ENCODE measurements around the gene FXYD3.
"Not testable (repeated sequence)": the region's sequence is repeated elsewhere in the genome, so short reads cannot be mapped to it uniquely, and the experiment has no call there.

Gene FXYD3

DNA sequence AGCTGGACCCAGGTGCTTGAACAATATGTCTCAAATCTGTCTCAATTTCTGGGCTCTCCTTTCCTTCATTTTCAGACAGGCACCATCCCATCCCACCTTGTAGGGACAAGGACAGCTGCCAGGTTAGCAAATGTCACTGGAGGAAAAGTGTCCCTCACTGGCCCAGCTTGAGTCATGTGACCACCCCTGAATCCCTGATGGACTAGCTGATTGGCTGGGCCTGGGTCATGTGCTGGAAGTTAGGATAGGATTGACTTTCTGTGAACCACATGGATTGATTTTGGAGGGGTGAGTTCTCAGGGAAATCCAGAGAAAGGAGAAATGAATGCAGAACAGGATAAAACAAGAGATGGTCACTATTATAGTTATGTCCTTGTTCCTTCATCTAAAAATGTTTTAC lies 28.2 kb upstream of the FXYD3 start:
- FAIRE-seq = no peak

DNA sequence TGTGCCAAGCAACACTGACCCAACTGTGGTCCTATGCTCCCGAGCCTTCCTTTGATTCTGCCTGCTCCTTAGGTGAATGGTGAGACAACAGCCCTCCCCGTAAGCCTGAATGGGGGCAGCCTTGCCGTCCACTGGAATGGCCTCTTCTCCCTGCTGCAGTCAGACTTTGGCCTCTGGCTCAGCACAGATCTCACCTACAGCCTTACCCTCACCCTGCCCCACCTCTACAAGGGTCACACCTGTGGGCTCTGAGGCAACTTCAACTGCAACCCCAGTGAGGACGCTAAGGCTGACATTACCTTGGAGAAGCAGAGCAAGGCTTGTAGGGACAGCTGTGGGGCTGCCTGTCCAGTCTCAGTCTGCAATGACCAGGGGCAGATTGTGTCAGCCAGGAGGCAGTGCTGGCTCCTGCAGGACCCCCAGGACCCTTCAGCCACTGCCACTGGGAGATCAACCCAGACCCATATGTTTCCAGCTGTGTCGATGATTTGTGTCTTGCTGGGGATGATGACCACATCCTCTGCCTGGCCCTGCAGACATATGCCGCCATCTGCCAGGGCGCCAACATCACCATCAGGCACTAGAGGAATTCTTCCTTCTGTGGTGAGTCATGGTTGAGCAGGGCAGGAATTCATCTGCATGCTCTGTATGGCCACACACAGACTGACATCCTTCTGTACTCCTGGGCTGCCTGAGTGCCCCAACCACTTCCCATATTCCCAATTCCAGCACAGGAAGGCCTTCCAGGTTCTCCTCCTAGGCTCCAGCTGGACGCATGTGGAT lies 27.3 kb upstream of the FXYD3 start:
- no peak for FAIRE-seq

DNA sequence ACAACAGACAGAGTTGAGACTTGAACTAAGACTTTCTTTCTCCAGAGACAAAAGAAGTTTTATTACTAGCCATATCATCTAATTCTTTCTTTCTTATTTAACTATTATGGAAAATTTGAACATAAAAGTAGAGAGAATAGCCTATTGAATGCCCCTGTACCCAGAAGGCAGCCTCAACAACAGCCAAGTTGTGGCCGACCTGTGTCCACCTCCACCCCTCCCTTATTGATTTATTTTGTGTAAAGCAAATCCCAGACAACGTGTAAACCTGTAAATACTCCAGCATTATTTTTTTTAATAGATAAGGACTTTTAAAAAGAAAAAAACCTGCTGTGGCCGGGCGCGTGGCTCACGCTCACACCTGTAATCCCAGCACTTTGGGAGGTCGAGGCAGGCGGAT lies 26.1 kb upstream of the FXYD3 start:
- no peak for FAIRE-seq

DNA sequence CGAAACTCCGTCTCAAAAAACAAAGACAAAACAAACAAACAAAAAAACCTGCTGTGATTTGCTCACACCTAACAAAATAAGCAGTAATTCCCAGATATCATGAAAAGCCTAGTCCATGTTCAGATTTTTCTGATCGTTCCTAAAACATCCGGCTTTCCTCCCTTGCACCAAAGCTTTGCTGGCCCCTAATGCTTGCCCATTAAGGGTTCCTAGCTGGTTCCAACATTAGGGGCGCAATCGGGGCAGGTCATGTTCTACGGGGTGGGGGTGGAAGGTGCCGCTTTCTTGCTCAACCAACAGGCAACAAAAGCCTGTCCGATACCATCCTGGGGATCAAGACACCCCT lies 25.5 kb upstream of the FXYD3 start:
- FAIRE-seq = no peak

DNA sequence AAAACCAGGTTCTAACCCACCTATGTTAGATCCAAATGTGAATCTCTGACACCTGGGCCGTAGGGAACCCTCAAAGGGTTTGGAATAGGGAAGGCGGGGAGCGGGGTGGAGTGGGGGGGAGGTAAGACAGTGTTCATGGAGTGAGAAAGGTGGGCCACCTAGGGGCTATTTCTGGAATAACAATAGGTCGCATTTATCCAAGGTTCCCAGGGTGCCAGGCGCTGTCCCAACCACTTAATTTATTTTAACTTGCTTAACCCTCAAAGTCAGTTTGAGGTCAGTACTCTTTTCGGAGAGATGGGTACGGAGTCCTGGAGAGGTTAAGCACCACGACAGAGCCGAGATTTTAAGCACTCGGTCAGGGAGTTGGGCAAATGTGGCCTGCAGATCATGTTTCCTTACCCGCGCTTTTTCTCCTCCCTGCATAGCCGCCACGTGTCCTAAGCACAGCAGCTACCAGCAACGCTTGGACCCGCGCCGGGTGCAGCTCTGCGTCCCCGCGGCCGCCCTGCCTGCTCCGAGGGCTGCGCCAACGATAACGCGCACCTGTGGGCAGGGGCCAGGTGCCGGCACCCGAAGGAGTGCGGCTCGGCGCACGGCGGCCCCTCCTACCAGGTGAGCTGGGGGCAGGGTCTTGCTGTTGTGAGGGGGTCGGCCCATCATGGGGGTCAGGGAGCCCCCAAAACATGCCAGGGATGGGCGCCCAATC lies 25.0 kb upstream of the FXYD3 start:
- no peak for FAIRE-seq

DNA sequence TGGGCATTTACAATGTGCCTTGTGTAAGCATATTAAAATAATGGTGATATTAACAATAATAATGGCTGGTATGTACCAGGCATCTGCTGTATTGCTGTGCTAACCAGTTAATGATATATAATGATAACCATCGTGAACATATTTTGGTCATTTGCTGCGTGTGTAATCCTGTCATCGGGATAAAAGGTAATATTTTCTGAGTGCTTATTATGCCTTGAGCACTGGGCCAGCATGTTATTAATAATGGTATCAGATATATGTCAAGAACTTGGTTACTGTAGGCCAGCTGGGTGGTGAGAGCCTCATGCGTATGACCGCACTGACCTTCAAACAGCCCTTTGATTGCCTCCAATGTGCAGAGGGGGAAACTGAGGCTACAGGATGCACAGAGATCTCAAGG lies 22.2 kb upstream of the FXYD3 start:
- FAIRE-seq = no peak

DNA sequence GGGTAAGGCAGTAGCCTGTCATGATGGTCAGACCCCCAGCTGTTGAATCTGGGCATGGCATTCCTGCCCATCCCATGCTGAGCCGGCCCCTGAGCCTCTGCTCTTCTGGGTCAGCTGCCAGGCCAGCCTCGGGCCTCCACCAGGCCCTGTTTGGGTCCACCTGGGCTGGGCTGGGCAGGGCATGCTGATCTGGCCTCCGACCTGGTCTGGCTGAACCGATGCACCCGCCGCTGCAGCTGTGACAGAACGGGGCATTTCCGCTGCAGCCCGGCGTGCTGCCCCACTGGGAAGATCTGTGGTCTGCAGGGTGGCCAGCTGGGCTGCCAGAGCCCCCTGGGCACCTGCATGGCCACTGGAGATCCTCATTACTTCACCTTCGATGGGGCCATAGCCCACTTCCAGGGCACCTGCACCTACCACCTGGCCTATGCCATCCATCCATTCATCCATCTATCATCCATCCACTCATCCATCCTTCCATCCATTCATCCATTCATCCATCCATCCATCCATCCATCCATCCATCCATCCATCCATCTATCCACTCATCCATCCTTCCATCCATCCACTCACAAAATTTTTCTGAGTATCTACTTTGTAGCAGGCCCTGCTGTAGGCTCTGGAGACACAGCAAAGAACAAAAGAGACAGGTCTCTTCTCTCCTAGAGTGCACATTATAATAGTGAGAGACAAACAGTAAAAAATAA lies 21.5 kb upstream of the FXYD3 start:
- no peak for FAIRE-seq

DNA sequence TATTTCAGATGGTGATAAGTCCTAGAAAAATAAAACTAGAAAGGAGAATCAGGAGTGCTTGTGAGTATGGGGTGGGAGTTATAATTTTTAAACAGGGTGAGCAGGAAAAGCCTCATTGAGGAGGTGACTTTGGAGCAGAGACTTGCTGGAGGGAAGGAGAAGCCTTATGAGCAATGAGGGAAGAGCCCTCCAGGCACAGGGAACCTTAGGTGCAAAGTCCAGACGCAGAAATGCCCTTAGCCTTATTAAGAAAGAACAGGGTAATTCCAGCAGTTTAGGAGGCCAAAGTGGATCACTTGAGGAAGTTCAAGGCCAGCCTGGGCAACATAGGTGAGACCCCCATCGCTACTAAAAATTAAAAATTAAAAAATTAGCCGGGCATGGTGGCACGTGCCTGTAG lies 21.0 kb upstream of the FXYD3 start:
- no peak for FAIRE-seq

DNA sequence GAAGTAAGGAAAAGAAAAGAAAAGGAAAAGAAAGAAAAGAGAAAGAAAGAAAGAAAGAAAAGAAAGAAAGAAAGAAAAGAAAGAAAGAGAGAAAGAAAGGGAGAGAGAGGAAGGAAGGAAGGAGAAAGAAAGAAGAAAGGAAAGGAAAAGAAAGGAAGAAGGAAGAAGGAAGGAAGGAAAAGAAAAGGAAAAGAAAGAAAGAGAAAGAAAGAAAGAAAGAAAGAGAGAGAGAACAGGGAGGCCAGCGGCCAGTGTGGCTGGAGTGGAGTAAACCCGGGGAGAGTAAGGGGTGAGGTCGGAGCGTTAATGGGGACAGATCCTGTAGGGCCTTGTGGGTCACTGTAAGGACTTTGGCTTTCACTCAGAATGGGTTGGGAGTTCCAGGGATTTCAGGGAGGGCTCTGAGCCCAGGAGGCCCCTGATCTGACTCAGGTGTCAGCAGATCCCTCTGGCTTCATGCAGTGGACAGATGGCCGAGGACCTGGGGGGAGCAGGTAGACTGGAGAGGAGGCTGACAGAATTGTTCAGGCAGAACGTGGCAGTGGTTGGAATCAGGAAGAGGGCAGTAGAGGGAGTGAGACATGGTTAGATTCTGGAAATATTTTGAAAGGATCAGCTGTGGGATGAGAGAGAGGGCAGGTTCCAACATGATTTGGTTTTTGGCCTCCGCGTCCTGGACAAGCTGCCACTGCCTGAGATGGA lies 19.8 kb upstream of the FXYD3 start:
- FAIRE-seq = no peak

DNA sequence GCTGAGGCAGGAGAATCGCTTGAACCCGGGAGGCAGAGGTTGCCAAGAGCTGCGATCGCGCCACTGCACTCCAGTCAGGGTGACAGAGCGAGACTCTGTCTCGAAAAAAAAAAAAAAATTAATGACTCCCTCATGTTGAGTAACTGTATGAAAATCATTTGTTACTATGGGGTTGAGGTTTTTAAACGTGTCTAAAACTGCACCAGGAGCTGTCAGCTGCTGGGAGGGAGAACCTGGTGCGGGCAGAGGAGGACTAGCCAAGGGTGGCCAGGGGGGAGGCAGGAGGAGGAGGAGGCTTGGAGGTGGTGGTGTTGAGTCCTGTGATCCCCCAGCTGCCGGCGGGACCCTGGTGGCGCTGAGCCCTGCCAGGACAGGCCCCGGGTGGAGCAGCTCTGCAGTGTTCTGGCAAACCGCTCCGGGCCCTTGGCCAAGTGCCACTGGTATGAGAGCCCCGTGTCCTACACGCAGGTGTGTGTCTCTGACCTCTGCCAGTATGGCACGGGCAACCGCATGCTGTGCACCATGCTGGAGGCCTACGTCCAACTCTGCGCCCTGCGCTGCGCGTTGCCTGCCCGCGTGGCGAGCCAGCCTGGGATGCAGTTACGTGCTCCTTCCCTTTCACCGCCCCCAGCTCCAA lies 17.1 kb upstream of the FXYD3 start:
- no peak for FAIRE-seq

DNA sequence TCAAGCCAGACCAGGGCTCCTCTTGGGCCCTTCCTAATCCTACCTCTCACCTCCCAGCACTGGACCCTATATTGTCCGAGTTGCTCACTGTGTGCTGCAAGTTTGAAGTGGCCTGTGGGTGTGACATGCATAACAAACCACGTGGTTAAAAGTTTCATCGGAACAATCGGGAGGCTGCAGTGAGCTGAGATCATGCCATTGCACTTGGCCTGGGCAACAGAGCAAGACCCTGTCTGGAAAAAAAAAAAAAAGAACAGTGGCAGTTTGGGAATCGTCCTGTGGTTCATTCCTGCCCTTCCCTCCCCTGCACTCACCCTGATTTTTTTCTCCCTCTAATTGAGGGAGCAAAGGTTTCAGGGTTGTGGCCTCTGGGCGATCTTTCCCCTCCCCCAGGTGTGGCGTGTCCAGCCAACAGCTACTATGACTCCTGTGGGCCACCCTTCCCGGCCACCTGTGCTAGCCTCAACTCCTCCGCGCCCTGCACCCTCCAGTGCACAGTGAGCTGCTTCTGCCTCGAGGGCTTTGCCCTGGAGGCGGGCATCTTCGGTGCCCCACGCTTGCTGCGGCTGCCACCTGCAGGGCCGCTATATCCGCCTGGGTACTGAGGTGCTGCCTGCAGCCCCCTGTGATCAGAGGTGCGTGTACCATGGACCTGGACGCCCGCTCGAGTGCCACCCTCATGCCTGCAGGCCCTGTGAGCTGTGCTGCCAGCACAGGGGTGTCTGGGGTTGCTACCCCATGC lies 16.3 kb upstream of the FXYD3 start:
- FAIRE-seq = no peak

DNA sequence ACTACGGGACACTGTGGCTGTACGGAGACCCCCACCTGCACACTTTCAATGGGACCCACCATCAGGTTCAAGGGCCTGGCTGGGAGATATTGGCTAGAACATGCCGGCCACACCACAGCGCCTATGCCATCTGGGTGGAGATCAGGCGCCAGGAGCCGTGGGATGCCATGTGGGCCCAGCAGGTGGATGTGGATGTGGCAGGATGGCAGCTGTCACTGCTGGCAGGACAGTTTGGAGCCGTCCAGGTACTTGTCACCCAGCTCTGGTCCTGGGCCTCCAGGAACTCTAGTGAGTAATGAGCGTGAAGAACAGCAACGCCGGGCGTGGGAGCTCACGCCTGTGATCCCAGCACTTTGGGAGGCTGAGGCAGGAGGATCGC lies 15.7 kb upstream of the FXYD3 start:
- FAIRE-seq = no peak

DNA sequence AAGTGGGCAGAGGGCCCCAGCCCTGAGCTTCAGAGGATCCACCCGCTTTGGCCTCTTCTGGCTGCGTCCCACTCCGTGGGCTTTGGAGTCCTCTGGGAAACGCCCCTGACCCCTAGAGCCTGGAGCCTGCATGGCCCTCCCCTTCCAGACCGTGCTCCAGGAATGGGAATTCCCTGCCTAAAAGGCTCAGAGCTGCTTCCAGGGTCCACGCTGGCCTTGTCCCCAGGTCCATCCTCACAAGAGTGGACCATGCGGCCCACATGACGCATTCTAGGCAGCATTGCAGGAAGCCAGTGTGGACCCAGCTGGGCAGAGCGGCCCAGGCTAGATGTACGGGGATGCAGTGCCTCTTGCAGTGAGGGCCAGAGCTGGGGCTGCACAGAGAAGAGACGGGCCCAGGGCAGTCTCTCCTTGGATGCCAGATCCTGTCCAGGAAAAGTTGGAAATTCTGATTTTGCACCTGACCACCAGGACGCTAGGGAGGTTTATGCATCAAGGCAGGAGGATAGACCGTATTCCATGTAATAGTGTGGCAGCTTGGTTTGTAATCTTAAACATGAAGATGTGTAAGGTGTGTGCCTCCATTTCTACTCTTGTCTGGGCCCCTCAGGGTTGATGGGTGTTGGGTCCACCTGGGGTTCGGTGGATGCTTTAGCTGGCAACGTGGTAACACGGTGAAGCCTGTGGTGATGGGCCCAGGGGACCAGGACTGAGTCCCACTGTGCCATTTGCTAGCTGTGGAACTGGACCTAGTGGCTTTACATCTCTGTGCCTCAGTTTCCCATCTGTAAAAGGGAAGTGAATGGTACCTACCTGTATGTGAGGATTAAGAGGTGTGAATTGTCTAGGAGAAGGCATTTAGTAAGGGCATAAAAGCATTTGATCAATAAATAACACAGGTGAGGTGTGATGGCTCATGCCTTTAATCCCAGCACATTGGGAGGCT lies 14.8 kb upstream of the FXYD3 start:
- FAIRE-seq = no peak

DNA sequence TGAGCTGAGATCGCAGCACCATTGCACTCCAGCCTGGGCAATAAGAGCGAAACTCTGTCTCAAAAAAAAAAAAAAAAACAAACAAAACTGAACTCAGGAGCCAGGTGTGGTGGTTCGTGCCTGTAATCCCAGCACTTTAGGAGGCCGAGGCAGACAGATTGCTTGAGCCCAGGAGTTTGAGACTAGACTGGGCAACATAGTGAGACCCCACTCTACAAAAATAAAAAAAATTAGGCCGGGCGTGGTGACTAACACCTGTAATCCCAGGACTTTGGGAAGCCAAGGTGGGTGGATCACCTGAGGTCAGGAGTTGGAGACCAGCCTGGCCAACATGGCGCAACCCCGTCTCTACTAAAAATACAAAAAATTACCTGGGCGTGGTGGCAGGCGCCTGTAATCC lies 13.7 kb upstream of the FXYD3 start:
- FAIRE-seq = not testable (repeated sequence)

DNA sequence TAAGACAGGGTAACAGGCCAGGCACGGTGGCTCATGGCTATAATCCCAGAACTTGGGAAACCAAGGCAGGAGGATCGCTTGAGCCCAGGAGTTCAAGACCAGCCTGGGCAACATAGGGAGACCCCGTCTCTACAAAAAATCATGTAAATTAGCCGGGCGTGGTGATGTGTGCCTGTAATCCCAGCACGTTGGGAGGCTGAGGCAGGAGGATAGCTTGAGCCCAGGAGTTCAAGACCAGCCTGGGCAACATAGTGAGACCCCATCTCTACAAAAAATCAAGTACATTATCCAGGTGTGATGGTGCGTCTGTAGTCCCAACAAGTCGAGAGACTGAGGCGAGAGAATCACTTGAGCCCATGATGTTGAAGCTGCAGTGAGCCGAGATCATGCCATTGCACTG lies 12.0 kb upstream of the FXYD3 start:
- not testable (repeated sequence) for FAIRE-seq

DNA sequence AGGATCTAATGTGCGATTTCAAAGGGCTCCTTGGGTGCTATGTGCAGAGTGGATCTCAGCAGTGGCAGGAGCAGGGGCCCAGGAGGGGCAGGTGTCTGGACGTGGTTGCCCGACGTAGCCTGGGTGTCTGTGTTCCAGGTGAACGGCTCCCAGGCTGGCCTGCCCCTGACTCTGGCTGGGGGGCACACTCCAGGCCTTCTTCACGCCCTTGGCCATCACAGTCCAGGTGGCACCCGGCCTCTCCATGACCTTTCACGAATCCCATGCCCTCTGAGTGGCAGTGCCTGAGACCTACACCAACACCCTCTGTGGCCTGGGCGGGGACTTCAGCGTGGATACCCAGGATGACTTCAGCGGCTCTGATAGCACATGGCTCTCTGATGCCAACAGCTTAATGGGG lies 11.3 kb upstream of the FXYD3 start:
- FAIRE-seq = no peak

DNA sequence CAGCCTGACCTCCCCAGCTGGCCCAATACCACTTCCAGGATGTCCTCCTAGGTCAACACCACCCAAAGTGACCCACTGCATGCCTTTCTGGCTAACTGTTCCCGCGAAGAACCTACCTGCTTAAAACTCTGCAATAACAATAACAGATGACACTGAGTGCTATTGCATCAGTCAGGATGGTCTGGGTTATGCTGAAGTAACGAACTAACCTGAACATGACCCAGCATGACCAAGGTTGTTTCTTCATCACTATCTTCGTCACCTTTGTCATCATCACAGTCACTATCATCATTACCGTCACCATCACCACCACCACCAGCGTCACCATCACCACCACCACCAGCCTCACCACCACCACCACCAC lies 10.6 kb upstream of the FXYD3 start:
- no peak for FAIRE-seq

DNA sequence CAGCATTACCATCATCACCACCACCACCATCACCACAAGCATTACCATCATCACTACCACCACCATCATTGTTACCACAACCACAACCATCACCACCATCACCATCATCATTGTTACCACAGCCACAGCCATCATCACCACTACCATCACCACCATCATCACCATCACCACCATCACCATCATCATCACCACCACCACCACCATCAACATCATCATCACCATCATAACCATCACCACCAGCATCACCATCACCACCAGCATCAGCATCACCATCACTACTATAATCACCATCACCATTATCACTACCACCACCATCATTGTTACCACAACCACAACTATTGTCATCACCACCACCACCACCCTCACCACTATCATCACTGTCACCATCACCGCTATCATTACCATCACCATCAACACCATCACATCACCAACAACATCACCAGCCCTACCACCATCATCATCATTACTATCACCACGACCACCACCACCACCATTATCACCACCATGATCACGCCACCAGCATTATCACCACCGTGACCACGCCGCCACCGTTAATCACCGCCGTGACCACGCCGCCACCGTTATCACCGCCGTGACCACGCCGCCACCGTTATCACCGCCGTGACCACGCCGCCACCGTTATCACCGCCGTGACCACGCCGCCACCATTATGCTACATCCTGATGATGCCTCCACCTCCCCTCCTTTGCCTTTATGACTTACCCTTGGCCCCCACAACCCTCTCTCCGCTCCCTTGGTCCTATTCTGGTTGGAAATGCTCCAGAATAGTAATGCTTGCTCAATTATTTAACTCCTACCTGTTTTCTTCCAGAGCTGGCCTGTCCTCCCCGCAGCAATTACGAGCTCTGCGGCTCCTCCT lies 10.0 kb upstream of the FXYD3 start:
- no peak for FAIRE-seq

DNA sequence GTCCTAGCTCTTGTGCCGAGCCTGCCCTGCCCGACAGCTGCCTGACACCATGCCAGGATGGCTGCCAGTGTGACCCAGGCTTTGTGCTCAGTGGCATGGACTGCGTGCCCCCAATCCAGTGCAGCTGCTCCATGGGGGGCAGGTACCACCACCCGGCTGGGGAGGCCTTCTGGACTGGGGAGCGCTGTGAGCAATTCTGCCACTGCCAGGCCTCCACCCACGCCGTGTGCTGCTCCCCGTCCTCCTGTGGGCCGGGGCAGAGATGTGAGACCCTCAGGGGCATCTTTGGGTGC lies 9.4 kb upstream of the FXYD3 start:
- FAIRE-seq = no peak

DNA sequence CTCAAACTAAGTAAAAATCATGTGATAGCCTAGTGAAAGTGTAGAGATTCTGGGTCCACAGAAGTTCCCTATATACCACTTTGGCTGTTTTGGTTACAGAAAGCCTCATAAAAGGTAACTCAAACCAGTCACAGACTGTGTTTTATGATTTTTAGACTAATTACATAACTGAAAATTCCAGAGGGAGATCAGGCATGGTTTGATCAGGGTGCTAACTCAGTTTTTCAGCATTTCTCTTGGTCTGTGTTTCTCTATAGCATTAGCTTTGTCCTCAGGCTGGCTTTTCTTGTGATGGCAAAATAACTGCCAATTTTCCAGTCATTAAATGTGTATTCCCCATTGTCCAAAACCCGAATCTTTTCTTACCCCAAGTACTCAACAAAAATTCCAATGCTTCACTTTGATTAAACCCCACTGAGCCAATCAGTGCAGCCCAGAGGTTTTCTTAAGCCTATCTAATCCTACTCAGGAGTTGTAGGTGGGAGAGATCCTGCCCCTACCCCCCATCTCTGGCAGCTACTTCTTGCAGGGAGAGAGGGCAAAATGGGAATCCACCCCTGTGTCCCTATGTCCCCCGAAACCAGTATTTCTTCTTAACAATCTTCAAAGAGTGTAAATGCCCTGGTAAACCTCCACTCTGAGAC lies 8.6 kb upstream of the FXYD3 start:
- no peak for FAIRE-seq
